HG03108 (cell line): ENCODE data around the gene RNF212B.
"Not testable (repeated sequence)": the region's sequence is repeated elsewhere in the genome, so short reads cannot be mapped to it uniquely, and the experiment has no call there.

Experiments
- ATAC-seq: cut with Tn5 transposase; IDR thresholded peaks from one replicate; pipeline ENCODE4 v1.9.1; 2021; ENCODE audit warnings: moderate library complexity; ENCODE audit not compliant: unreplicated experiment

RNF212B gene

GRCh38 chr14:23242076-23242475, 4.3 kb downstream of the RNF212B start:
- no peak for ATAC-seq

GRCh38 chr14:23243066-23243465, 5.3 kb downstream of the RNF212B start:
- ATAC-seq, result no peak

- no peak for ATAC-seq
Measured at GRCh38 chr14:23245282-23245681, 7.5 kb downstream of the RNF212B start.

GRCh38 chr14:23248601-23249000, 10.9 kb downstream of the RNF212B start:
- no peak for ATAC-seq

GRCh38 chr14:23249824-23250223, 12.1 kb downstream of the RNF212B start:
- ATAC-seq, result no peak

GRCh38 chr14:23252006-23252405, 14.3 kb downstream of the RNF212B start:
- ATAC-seq, result no peak

- no peak for ATAC-seq
Measured at GRCh38 chr14:23252420-23253333, 14.9 kb downstream of the RNF212B start.

GRCh38 chr14:23258256-23258655, 20.5 kb downstream of the RNF212B start:
- no peak for ATAC-seq

- ATAC-seq, result no peak
Measured at GRCh38 chr14:23259426-23259825, 21.7 kb downstream of the RNF212B start.

- not testable (repeated sequence) for ATAC-seq
Measured at GRCh38 chr14:23260849-23261248, 23.1 kb downstream of the RNF212B start.

- no peak for ATAC-seq
Measured at GRCh38 chr14:23269193-23269592, 31.5 kb downstream of the RNF212B start.

- ATAC-seq, result no peak
Measured at GRCh38 chr14:23275412-23275811, 37.7 kb downstream of the RNF212B start.

GRCh38 chr14:23277189-23277588, 39.5 kb downstream of the RNF212B start:
- no peak for ATAC-seq

GRCh38 chr14:23277928-23278327, 40.2 kb downstream of the RNF212B start:
- ATAC-seq, result not testable (repeated sequence)

- no peak for ATAC-seq
Measured at GRCh38 chr14:23281247-23281646, 43.5 kb downstream of the RNF212B start.

- no peak for ATAC-seq
Measured at GRCh38 chr14:23284654-23285529, 47.2 kb downstream of the RNF212B start.

GRCh38 chr14:23285530-23286019, 47.8 kb downstream of the RNF212B start:
- ATAC-seq, result peak; percentile 15

- peak; percentile 97 for ATAC-seq
Measured at GRCh38 chr14:23286020-23286901, 48.5 kb downstream of the RNF212B start, which contains the start of gene HOMEZ. Gene HOMEZ, minus strand, starts transcription at chr14:23286132. Its CDS starts 180 bp downstream, at chr14:23285952.

- no peak for ATAC-seq
Measured at GRCh38 chr14:23286902-23287479, 49.3 kb downstream of the RNF212B start.
